ENCODE measurements around the gene DAPL1.

Gene DAPL1

DNA sequence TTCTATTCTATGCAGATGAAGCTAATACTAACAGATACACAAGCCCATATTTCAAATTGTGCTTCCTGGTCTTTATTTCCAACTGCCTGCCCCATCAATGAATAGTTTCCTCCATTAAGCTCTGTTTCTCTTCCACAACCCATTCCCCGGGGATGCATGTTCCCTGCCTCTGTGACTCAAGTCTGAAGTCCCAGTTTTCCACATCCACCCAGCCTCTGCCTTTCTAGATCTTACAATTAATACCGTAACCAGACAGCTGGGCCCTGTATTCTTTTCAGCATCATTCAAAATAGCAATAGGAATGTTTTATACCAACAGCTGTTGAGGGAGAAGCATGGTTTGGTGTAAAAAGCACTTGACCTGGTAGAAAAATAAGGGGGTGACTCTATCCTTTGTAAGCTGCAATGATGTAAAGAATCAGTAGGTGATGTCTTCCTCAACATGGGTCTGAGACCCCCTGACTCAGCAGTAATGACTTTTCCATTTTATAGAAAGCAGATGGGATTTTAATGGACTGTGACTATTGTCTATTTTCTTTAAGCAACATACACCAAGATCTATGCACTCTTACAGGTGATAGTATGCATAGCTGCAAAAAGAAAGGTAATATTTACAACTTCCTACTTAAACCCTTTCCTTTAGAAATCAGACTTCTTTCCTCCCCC is 46.1 kb upstream of the DAPL1 start:
- Histone ChIP-seq H4K91ac (ENCODE audit: low read length) (no peak overlapping the region), H3K79me1 (replicated peaks; ENCODE audit: low read length, poor library complexity, severe bottlenecking) (no peaks in the 10 kb centered on the region), H2BK5ac (ENCODE audit: low read depth, low read length, poor library complexity, severe bottlenecking) (no peak overlapping the region), H3K4me3 (ENCODE audit: insufficient read depth in 1 of 2, low read depth in 1 of 2, low read length in 2 of 2) (no peak overlapping the region), H3K36me3 (ENCODE audit: control insufficient read depth in 1 of 2, insufficient read depth in 2 of 2, low read depth in 1 of 2, low read length in 2 of 2) (no peaks in the 10 kb centered on the region), H4K8ac (ENCODE audit: low read length) (no peak overlapping the region), H2AK5ac (ENCODE audit: low read length, severe bottlenecking) (no peak overlapping the region), H3K23ac (ENCODE audit: low read length in 2 of 2) (no peak overlapping the region), H2BK15ac (ENCODE audit: low read depth, poor library complexity, severe bottlenecking) (no peak overlapping the region), H2BK12ac (ENCODE audit: low read length in 2 of 2) (no peak overlapping the region), H3K27me3 (ENCODE audit: control insufficient read depth in 1 of 2, insufficient read depth in 1 of 2, low read length in 2 of 2) (peaks cover 44 to 50% of the 10 kb centered on the region in 2 experiments), H2AFZ (ENCODE audit: low read depth, low read length) (no peak overlapping the region), H3K4ac (ENCODE audit: low read depth in 1 of 2, low read length in 2 of 2) (no peak overlapping the region), H3K4me1 (ENCODE audit: control insufficient read depth, insufficient read depth, low read depth, low read length) (peaks cover 5% of the 10 kb centered on the region), H3K9me3 (ENCODE audit: control insufficient read depth, low read length) (no peaks in the 10 kb centered on the region), H3K27ac (ENCODE audit: low read length, poor library complexity, severe bottlenecking) (no peak overlapping the region), H3K18ac (ENCODE audit: low read depth in 1 of 2, low read length in 2 of 2) (no peak overlapping the region), H3K9ac (ENCODE audit: low read length) (no peak overlapping the region), H3K14ac (ENCODE audit: low read length in 2 of 2) (no peak overlapping the region), H2BK120ac (ENCODE audit: low read depth, low read length) (no peak overlapping the region), H3K4me2 (ENCODE audit: low read length, poor library complexity, severe bottlenecking) (no peak overlapping the region)
- no peak for DNase-seq
- 95% methylated on average over 1 of the region's 2 CpGs for WGBS

DNA sequence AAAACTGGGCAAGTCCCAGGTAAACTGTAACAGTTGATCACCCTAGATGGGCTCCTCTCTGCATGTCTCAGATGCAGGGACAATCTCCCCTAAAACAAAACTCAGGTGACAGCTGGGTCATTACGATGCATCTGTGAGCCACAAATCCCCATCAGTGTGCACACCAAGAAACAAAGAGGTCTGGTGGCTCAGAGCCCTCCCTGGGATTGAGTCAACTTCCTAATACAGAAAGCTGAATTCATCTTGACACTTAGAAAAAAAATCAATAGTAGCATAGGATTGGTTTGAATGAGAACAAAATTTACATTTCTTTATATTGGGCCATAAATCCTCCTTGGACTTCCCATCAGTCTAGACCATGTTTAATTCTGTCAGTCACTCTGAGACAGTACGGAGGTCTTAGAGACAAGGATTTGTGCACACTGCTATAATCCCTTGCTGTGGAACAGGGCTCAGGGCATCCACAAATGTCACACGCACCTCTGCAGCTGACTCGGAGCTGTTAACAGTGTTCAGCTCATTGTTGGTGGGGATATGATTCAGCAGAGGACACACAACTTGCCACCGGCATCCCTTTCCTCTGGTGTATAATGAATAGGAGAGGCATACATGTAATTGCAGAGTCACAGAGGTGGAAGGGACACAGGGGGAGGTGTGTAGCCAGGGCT is 44.5 kb upstream of the DAPL1 start:
- H4K91ac ChIP-seq (ENCODE audit: low read length), result no peak overlapping the region
- no peak overlapping the region for H3K9ac ChIP-seq (ENCODE audit: low read length)
- no peak overlapping the region for H2AK5ac ChIP-seq (ENCODE audit: low read length, severe bottlenecking)
- H3K18ac ChIP-seq (ENCODE audit: low read depth in 1 of 2, low read length in 2 of 2), result no peak overlapping the region
- H3K4me3 ChIP-seq (ENCODE audit: insufficient read depth in 1 of 2, low read depth in 1 of 2, low read length in 2 of 2), result no peak overlapping the region
- 91% methylated on average over 5 of the region's 5 CpGs for WGBS
- no peak overlapping the region for H2AFZ ChIP-seq (ENCODE audit: low read depth, low read length)
- no peak overlapping the region for H3K27ac ChIP-seq (ENCODE audit: low read length, poor library complexity, severe bottlenecking)
- H3K14ac ChIP-seq (ENCODE audit: low read length in 2 of 2), result no peak overlapping the region
- H3K27me3 ChIP-seq (ENCODE audit: control insufficient read depth in 1 of 2, insufficient read depth in 1 of 2, low read length in 2 of 2), result peaks cover 32 to 50% of the 10 kb centered on the region in 2 experiments
- H3K36me3 ChIP-seq (ENCODE audit: control insufficient read depth in 1 of 2, insufficient read depth in 2 of 2, low read depth in 1 of 2, low read length in 2 of 2), result no peaks in the 10 kb centered on the region
- no peak overlapping the region for H3K23ac ChIP-seq (ENCODE audit: low read length in 2 of 2)
- H3K4me1 ChIP-seq (ENCODE audit: control insufficient read depth, insufficient read depth, low read depth, low read length), result no peaks in the 10 kb centered on the region
- no peaks in the 10 kb centered on the region for H3K9me3 ChIP-seq (ENCODE audit: control insufficient read depth, low read length)
- H2BK12ac ChIP-seq (ENCODE audit: low read length in 2 of 2), result no peak overlapping the region
- no peak overlapping the region for H2BK5ac ChIP-seq (ENCODE audit: low read depth, low read length, poor library complexity, severe bottlenecking)
- H3K79me1 ChIP-seq (replicated peaks; ENCODE audit: low read length, poor library complexity, severe bottlenecking), result no peaks in the 10 kb centered on the region
- no peak overlapping the region for H2BK120ac ChIP-seq (ENCODE audit: low read depth, low read length)
- no peak overlapping the region for H4K8ac ChIP-seq (ENCODE audit: low read length)
- no peak for DNase-seq
- no peak overlapping the region for H3K4me2 ChIP-seq (ENCODE audit: low read length, poor library complexity, severe bottlenecking)
- no peak overlapping the region for H2BK15ac ChIP-seq (ENCODE audit: low read depth, poor library complexity, severe bottlenecking)
- no peak overlapping the region for H3K4ac ChIP-seq (ENCODE audit: low read depth in 1 of 2, low read length in 2 of 2)

DNA sequence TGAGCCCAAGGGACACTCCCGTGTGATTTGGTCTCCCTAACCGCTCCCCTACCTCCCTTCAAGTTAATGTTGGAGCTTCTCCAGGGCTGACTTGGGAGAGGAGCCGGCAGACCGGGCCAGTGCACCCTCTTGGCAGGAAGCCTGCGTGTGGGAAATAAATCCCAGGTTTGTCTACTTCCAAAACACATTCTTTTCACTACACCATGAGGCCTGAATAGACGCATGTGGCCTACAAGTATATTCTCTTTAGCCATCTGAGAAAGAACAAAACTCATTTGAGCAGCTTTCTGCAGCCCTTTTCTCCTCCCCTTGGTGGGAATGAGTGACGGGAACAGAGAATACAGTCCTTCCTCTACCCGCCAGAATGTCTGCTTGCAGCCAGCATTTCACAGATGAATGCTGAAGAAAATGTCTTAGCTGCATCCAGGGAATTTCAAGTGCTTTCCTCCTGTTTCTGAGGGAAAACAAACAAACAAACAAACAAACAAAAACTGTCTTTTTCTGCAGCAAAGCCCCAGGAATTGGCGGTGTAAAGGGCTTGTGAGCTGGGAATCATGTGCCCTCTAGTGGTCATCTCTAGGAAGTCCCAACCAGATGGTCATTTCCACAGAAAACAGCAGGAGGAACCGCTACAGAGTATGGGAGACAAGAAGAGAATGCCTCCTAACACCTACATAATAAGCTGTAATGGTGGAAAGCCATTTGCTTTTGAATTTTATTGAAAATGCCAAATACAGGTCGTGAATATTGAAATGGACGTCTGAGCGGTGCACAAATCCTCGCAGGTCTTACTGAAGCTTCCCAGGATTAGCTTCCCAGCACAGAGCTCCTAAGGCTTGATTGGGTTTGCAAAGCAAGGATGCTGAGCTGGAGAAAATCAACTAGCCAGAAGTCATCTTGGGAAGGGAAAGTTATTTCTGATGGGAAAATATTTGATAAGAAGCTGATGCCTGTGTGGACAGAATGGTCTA is 41.2 kb upstream of the DAPL1 start:
- Histone ChIP-seq H2BK5ac (ENCODE audit: low read depth, low read length, poor library complexity, severe bottlenecking) (no peak overlapping the region), H3K36me3 (ENCODE audit: control insufficient read depth in 1 of 2, insufficient read depth in 2 of 2, low read depth in 1 of 2, low read length in 2 of 2) (no peaks in the 10 kb centered on the region), H3K4ac (ENCODE audit: low read depth in 1 of 2, low read length in 2 of 2) (no peak overlapping the region), H3K4me2 (ENCODE audit: low read length, poor library complexity, severe bottlenecking) (peak overlapping the region; percentile 13), H3K27me3 (ENCODE audit: control insufficient read depth in 1 of 2, insufficient read depth in 1 of 2, low read length in 2 of 2) (peaks cover 9 to 25% of the 10 kb centered on the region in 2 experiments), H3K9me3 (ENCODE audit: control insufficient read depth, low read length) (peaks cover 1% of the 10 kb centered on the region), H2AFZ (ENCODE audit: low read depth, low read length) (no peak overlapping the region), H3K4me1 (ENCODE audit: control insufficient read depth, insufficient read depth, low read depth, low read length) (no peaks in the 10 kb centered on the region), H3K79me1 (replicated peaks; ENCODE audit: low read length, poor library complexity, severe bottlenecking) (no peaks in the 10 kb centered on the region), H3K18ac (ENCODE audit: low read depth in 1 of 2, low read length in 2 of 2) (no peak overlapping the region), H2BK15ac (ENCODE audit: low read depth, poor library complexity, severe bottlenecking) (no peak overlapping the region), H4K91ac (ENCODE audit: low read length) (no peak overlapping the region), H2BK12ac (ENCODE audit: low read length in 2 of 2) (no peak overlapping the region), H2BK120ac (ENCODE audit: low read depth, low read length) (no peak overlapping the region), H3K4me3 (ENCODE audit: insufficient read depth in 1 of 2, low read depth in 1 of 2, low read length in 2 of 2) (peak overlapping the region in 1 of 2 experiments; percentile 54), H4K8ac (ENCODE audit: low read length) (no peak overlapping the region), H3K27ac (ENCODE audit: low read length, poor library complexity, severe bottlenecking) (no peak overlapping the region), H3K14ac (ENCODE audit: low read length in 2 of 2) (no peak overlapping the region), H3K9ac (ENCODE audit: low read length) (peak overlapping the region; percentile 23), H3K23ac (ENCODE audit: low read length in 2 of 2) (no peak overlapping the region), H2AK5ac (ENCODE audit: low read length, severe bottlenecking) (no peak overlapping the region)
- WGBS, result 53% methylated on average over 12 of the region's 14 CpGs
- DNase-seq, result peak; percentile 65
